ENCODE data around the gene SLC38A1.

SLC38A1 gene

GRCh38 chr12:46135750-46136149, 133.1 kb downstream of the SLC38A1 start:
- DNase-seq (ENCODE audit: insufficient read length, low spot score) (no peak), FAIRE-seq (no peak)
- TF ChIP-seq TAF1 (IDR thresholded peaks at IDR 0.05; ENCODE audit: low read depth, low read length) (no peak), SPI1 (IDR thresholded peaks at IDR 0.05; ENCODE audit: low read depth, low read length) (no peak), PAX5 (IDR thresholded peaks at IDR 0.05; ENCODE audit: insufficient read depth, low read length, severe bottlenecking) (no peak), POLR2AphosphoS5 (IDR thresholded peaks at IDR 0.05; ENCODE audit: low read depth, low read length) (no peak), POLR2A (IDR thresholded peaks at IDR 0.05; ENCODE audit: low read depth, low read length) (no peak), POU2F2 (IDR thresholded peaks at IDR 0.05; ENCODE audit: low read depth, low read length) (no peak)

- no peak for TF ChIP-seq PAX5 (IDR thresholded peaks at IDR 0.05; ENCODE audit: insufficient read depth, low read length, severe bottlenecking)
- TF ChIP-seq TAF1 (IDR thresholded peaks at IDR 0.05; ENCODE audit: low read depth, low read length) = no peak
- no peak for TF ChIP-seq POLR2A (IDR thresholded peaks at IDR 0.05; ENCODE audit: low read depth, low read length)
- no peak for TF ChIP-seq POU2F2 (IDR thresholded peaks at IDR 0.05; ENCODE audit: low read depth, low read length)
- no peak for TF ChIP-seq SPI1 (IDR thresholded peaks at IDR 0.05; ENCODE audit: low read depth, low read length)
- no peak for TF ChIP-seq POLR2AphosphoS5 (IDR thresholded peaks at IDR 0.05; ENCODE audit: low read depth, low read length)
- DNase-seq (ENCODE audit: insufficient read length, low spot score) (no peak), FAIRE-seq (no peak)
Measured at GRCh38 chr12:46134852-46135251, 134.0 kb downstream of the SLC38A1 start.

- FAIRE-seq = no peak
Measured at GRCh38 chr12:46134205-46134811, 134.5 kb downstream of the SLC38A1 start.

GRCh38 chr12:46133751-46134150, 135.1 kb downstream of the SLC38A1 start:
- no peak for DNase-seq (ENCODE audit: insufficient read length, low spot score)
- no peak for FAIRE-seq

More at GRCh38 chr12:46134205-46134811, 134.5 kb downstream of the SLC38A1 start:
- no peak for DNase-seq (ENCODE audit: insufficient read length, low spot score)
- TF ChIP-seq POLR2AphosphoS5 (IDR thresholded peaks at IDR 0.05; ENCODE audit: low read depth, low read length) (no peak), PAX5 (IDR thresholded peaks at IDR 0.05; ENCODE audit: insufficient read depth, low read length, severe bottlenecking) (no peak), SPI1 (IDR thresholded peaks at IDR 0.05; ENCODE audit: low read depth, low read length) (no peak), TAF1 (IDR thresholded peaks at IDR 0.05; ENCODE audit: low read depth, low read length) (no peak), POU2F2 (IDR thresholded peaks at IDR 0.05; ENCODE audit: low read depth, low read length) (no peak), POLR2A (IDR thresholded peaks at IDR 0.05; ENCODE audit: low read depth, low read length) (no peak)

More at GRCh38 chr12:46133751-46134150, 135.1 kb downstream of the SLC38A1 start:
- no peak for TF ChIP-seq POU2F2 (IDR thresholded peaks at IDR 0.05; ENCODE audit: low read depth, low read length)
- TF ChIP-seq POLR2AphosphoS5 (IDR thresholded peaks at IDR 0.05; ENCODE audit: low read depth, low read length) = no peak
- TF ChIP-seq SPI1 (IDR thresholded peaks at IDR 0.05; ENCODE audit: low read depth, low read length) = no peak
- no peak for TF ChIP-seq PAX5 (IDR thresholded peaks at IDR 0.05; ENCODE audit: insufficient read depth, low read length, severe bottlenecking)
- no peak for TF ChIP-seq TAF1 (IDR thresholded peaks at IDR 0.05; ENCODE audit: low read depth, low read length)
- TF ChIP-seq POLR2A (IDR thresholded peaks at IDR 0.05; ENCODE audit: low read depth, low read length) = no peak
